HG03558 (cell line): ENCODE data around the gene PC.
"Not testable (repeated sequence)": the region's sequence is repeated elsewhere in the genome, so short reads cannot be mapped to it uniquely, and the experiment has no call there.

Experiments used
- ATAC-seq: cut with Tn5 transposase; IDR thresholded peaks from one replicate; pipeline ENCODE4 v1.9.1; 2021; ENCODE audit warnings: moderate number of reproducible peaks; ENCODE audit not compliant: unreplicated experiment; ENCODE audit errors: extremely low read depth

The PC gene

DNA sequence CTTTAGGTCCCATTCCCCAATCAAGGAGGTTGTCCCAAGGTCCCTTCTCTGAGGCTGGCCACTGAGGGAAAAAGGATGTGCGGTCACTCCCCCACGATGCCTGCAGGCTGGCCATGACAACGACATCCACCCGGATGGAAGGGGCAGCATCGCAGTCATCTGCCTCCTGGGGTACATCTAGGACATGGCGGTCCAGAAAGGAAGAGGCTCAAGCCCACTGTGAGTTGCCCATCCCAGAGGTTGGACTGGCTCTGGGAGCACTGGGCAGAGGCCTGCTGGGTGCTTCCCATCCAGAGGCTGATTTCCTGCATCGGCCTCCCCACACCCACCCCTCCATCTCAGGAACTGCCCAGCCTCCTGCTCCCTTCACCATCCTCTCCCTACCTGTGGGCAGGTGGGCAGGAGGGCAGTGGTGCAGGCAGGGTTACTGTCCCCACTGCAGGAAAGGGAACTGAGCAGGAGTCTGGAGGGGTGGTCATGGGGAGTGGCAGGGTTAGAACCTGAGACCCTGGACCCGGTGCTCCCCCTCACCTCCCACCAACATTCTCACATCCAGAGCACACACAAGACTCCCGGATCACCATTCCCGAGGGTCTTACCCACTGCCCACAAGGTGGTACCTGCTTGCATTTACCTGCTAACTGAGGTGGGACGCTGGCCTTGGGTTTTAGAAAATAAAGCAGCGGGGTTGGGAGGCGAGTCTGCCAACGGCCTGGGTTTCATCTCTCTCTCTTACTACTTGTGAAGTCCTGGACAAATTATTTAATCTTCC lies 110.5 kb downstream of the PC start:
- no peak for ATAC-seq

DNA sequence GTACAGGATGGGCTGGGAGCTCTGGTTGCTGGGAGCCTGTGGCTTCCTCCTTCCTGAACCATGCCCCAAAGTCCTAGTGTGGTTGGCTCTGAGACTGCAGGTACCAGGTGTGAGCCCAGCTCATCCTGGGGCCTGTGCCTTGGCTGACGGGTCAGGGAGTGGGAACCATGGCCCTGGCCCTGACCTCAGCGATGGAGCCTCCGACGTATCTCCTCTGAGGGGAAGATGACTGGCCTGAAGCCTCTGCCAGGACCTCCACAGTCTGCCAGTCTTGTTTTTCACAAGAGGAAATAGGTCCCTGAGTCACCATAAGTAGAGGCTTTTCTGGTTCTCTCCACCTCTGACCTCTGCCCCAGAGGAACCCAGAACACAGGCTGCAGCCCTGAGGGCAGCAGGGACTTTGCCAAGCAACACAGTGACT lies 111.5 kb downstream of the PC start:
- no peak for ATAC-seq

DNA sequence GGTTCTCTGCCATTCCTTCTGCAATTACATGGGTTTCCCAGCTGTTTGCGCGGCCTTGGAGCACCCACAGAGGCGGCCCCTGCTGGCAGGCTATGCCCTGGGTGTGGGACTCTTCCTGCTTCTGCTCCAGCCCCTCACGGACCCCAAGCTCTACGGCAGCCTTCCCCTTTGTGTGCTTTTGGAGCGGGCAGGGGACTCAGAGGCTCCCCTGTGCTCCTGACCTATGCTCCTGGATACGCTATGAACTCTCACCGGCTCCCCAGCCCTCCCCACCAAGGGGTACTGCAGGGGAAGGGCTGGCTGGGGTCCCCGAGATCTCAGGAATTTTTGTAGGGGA lies 112.3 kb downstream of the PC start:
- no peak for ATAC-seq

GRCh38 chr11:66845143-66845875 lies 112.9 kb downstream of the PC start:
- ATAC-seq: no peak

DNA sequence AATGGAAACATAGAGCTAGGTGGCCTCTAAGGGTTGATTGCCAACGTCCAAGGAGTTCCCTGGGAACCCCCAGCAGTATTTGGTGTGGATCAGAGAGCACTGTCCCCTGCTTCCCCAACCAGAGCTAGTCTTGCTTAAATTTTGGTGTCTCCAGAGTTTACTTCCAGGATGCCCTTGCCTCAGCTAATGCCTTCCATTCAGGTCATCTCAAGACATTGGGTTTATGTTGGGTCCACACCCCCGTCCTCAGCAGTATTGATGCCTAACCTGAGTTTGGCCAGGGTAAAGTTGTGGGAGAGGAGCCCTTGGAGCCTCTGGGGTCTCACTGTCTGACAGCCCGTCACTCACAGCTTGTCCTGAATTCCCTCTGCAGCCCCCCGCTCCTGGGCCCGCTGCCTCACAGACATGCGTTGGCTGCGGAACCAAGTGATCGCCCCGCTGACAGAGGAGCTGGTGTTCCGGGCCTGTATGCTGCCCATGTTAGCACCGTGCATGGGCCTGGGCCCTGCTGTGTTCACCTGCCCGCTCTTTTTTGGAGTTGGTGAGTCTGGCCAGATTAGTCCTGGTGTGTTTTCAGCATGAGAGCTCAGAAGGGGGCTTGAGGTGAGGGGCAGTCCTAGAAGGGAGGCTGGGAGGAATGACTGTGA lies 113.6 kb downstream of the PC start:
- ATAC-seq: no peak

- ATAC-seq: no peak
These were observed 114.2 kb downstream of the PC start for GRCh38 chr11:66843776-66844495.

- peak; percentile 62 for ATAC-seq
These were observed 115.0 kb downstream of the PC start, which contains the start of gene RCE1 for GRCh38 chr11:66842896-66843775. Gene RCE1, plus strand, starts transcription at chr11:66843441. Its CDS starts 15 bp downstream, at chr11:66843456.

- peak; percentile 9 for ATAC-seq
These were observed 115.7 kb downstream of the PC start for GRCh38 chr11:66842501-66842895.

GRCh38 chr11:66841861-66842260 lies 116.3 kb downstream of the PC start:
- no peak for ATAC-seq

GRCh38 chr11:66840317-66841091 lies 117.7 kb downstream of the PC start:
- ATAC-seq: no peak

DNA sequence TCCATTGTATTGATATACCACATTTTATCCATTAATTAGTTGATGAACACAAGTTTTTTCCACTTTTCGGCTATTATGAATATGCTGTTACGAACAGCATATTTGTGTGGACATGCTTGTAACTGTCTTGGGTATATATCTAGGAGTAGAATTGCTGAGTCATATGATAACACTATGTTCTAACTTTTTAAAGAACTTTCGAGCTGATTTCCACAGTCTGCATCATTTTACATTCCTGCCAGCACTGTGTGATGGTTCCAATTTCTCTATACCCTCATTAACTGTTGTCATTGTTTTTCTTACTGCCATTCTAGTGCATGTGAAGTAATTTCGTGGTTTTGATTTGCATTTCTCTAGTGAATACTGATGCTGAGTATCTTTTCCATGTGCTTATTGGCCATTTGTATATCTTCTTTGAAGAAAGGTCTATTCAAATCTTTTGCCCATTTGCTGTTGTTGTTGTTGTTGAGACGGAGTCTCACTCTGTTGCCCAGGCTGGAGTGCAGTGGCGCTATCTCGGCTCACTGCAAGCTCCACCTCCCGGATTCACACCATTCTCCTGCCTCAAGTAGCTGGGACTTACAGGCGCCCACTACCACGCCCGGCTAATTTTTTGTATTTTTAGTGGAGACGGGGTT lies 122.3 kb downstream of the PC start:
- ATAC-seq: no peak

DNA sequence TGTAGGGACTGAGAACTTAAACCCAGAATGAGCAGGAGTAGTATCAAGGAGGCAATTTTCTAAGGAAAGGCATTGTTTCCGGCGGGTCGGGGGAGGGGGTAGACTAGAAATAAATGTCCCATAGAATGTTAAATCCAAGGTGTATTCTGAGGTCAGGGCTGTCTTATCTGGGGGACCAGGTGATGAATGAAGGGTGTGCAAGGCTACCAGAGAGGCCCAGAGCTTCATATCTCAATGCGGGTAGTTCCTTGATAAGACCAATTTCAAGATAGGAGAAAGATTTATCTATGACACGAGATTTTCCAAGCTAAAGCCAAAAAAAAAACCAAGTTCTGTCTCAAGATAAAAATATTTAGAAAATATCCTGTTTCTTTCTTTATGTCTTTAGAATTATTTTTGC lies 123.2 kb downstream of the PC start:
- ATAC-seq: no peak

DNA sequence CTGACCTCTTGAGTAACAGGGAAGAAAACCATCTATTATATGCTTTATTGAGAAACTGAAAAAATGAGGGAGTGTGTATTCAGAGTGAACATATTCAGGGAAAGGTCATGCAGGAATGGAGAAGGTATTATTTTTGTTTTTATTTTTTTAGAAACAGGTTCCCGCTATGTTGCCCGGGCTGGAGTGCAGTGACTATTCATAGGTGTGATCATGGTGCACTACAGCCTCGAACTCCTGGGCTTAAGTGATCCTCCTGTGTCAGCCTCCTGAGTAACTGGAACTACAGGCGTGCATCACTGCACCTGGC lies 123.7 kb downstream of the PC start:
- ATAC-seq: no peak

- ATAC-seq: not testable (repeated sequence)
These were observed 133.6 kb downstream of the PC start for GRCh38 chr11:66824573-66824972.

DNA sequence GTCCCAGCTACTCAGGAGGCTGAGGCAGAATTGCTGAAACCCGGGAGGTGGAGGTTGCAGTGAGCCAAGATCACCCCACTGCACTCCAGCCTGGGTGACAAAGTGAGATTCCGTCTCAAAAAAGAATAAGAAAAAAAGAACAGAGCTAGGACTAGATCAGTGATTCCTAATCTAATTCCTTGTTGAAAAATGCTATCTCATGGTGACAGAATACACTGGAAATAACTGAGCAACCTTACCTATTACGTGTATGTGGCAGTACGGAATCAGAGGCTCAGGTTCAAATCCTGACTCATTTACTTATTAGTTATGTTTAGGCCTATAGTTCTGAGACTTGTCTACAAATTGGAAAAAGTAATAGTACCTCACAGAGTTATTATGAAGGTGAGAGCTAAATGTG lies 134.5 kb downstream of the PC start:
- no peak for ATAC-seq

- no peak for ATAC-seq
These were observed 137.3 kb downstream of the PC start for GRCh38 chr11:66820901-66821300.

DNA sequence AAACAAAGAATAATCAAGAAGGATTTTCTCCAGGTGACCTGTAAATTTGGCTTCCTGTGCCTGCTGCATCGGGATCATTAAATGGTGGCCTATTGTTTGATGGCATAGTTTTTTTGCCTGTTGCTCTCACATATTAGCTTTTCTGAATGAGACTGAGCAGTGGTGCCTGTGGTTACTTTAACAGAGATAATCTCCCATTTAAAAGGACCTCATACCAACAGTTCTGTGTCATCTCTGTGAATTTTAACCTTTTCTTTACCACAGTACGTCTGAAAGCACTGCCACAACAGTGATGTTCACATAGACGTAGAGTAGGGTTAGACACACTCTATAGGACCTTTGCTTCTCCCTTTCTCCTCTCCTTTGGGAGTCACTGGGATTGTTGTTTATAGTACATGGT lies 137.8 kb downstream of the PC start:
- no peak for ATAC-seq

- no peak for ATAC-seq
These were observed 139.8 kb downstream of the PC start for GRCh38 chr11:66818231-66818955.
